Measurements from ENCODE around the gene PDE6G.
A peak's percentile ranks its signal among the peaks of the same experiment; 100 is the strongest.

PDE6G gene

GRCh38 chr17:81612172-81612970 lies 44.0 kb downstream of the PDE6G start:
- H3K4me3 ChIP-seq (ENCODE audit: low read length) = no peak overlapping the region
- no peak for TF ChIP-seq CTCF (conservative IDR thresholded peaks at IDR 0.05; ENCODE audit: low read depth, low read length)
- no peak for DNase-seq (ENCODE audit: low read depth)

DNA sequence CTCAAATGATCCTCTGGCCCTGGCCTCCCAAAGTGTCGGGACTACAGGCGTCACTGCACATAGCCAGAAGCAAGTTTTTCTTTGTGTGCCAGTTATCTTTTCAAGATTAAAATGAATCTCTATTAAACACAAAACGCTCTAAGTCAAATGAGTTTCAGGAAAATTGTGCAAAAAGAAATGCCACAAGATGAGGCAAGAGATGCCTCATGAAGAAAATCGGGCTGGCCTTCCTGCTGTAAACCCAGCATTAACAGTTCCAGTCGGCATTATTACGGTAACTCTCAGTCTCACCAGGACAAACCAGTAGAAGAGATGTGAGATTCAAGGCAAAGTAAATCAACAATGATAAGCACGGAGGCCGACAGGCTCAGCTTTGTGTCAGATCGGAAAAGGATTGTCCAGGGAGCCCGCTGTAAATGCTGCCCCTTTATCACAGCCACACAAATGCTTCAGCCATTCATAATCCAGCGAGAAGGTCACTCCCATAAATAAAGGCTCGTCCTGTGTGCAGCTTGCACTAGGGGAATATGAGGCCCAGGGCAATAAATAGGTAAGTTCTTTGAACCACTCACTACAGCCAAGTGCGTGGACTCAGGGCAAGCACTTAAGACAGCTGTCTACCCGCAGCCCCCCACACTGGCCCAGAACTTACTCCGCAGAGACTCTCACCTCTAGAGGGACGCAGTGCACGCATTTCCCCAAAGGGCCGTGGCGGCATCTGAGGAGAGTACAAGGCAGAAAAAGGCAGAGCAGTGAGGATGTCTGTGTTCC lies 46.6 kb downstream of the PDE6G start:
- no peak for TF ChIP-seq CTCF (conservative IDR thresholded peaks at IDR 0.05; ENCODE audit: low read depth, low read length)
- H3K4me3 ChIP-seq (ENCODE audit: low read length) = no peak overlapping the region
- DNase-seq (ENCODE audit: low read depth) = no peak

DNA sequence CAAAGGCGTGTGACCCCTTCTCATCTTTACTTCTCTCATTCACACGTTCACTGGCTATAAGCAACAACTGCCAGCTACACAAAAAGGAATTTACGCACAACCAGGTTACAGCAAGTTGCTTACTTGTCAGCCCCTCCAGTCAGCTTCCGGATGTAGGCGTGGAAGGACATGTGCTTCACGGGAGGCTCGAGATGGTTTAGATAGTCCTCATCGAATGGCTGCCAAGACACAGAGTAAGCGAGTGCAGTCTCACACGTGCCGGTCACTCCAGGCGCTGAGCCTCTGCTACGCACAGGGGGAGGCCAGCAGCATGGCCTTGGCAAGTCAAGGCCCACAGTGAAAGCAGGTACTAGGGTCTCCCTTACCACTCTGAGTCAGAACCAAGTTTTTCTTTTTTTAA lies 47.7 kb downstream of the PDE6G start:
- TF ChIP-seq CTCF (conservative IDR thresholded peaks at IDR 0.05; ENCODE audit: low read depth, low read length) = no peak
- H3K4me3 ChIP-seq (ENCODE audit: low read length) = no peak overlapping the region
- no peak for DNase-seq (ENCODE audit: low read depth)

GRCh38 chr17:81608082-81608481 lies 48.3 kb downstream of the PDE6G start:
- no peak overlapping the region for H3K4me3 ChIP-seq (ENCODE audit: low read length)
- peak; percentile 31 for DNase-seq (ENCODE audit: low read depth)
- TF ChIP-seq CTCF (conservative IDR thresholded peaks at IDR 0.05; ENCODE audit: low read depth, low read length) = no peak

- no peak for DNase-seq (ENCODE audit: low read depth)
- TF ChIP-seq CTCF (conservative IDR thresholded peaks at IDR 0.05; ENCODE audit: low read depth, low read length) = no peak
- H3K4me3 ChIP-seq (ENCODE audit: low read length) = no peak overlapping the region
Observed at GRCh38 chr17:81607431-81607830, 48.9 kb downstream of the PDE6G start.

DNA sequence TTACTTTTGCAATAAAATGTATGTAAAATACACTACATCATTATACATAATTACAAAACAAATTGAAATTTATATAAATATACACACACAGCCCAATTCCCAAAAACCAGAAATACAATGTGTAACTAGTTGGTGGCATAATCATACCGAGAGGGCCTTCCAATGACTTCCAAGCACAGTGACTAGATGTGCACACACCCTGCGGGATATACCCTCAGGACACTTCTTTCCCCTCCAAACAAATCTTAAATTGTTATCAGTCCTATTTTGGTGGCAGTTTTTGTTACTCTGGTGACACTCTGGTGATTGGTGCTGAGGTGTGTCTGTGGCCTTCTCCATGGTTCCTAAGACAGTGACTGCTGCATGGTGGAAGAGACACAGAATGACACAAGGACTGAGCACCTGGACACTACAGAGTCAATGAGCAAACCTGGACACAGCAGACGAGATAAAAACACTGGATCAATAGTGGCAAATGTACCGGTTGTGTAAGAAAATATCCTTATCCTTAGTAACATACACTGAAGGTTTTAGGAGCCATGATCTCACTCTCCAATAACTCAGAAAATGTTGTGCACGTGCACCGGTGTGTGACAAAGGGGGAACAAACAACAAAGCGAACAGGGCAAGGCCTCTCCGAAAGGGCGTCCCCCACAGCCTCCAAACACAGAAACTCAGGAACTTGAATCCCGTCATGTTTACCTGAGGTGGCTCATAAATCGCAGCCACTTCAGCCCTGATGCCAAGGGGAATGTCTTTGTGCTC lies 52.3 kb downstream of the PDE6G start:
- no peak overlapping the region for H3K4me3 ChIP-seq (ENCODE audit: low read length)
- no peak for TF ChIP-seq CTCF (conservative IDR thresholded peaks at IDR 0.05; ENCODE audit: low read depth, low read length)
- DNase-seq (ENCODE audit: low read depth) = no peak
